ENCODE results near the gene KIAA1217.
"Not testable (repeated sequence)": the region's sequence is repeated elsewhere in the genome, so short reads cannot be mapped to it uniquely, and the experiment has no call there.

KIAA1217 gene

DNA sequence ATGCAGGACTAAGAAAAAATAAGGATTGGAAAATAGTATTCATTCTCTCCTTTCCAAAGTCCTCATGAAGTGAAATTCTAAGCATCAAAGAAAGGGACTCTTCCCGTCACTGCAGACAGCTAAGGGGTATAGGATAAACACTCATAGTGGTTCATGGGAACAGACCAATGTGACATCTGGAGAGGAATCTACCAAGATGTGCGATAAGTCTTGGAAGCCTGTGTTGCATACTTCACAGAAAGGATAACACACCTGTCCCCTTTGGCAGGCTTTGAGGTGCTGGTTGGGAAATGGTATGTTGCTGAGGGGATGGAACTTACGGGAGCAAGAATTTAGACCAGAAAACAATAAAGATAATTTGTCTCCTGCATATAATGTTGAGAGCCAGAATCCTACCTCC lies 266.7 kb downstream of the KIAA1217 start:
- no peak for DNase-seq

DNA sequence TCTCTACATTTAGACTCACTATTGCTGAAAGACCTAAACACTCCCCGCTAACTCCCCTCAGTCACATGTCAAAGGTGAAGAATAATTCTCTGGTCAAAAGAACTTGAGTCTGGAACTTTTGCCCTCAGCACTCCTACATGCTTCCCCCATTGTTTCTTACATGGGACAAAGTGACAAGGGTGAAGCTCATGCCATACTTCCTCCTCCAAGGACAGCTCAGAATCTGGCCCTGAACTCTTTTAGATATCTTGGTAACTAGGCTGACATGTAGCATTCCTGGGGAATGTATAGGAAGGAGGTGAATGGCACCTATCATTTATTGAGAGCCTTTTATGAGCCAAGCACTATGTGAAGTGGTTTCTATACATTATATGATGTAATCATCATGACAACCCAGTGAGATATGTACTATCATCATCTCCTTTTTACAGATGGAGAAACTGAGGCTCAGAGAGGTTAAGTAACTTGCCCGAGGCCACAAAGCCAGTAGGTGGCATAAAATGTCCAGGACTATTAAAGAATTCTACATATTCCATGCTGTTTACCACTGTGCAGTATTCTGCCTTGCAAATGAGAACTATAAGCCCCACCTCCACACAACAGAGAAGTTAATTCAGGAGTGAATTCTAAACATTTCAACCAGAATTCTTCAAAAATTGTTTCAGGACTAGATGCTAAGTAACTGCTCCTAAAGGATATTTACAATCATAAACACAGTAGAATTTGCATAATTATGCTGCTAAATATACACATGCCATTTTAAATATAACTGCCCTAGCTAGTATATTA lies 268.2 kb downstream of the KIAA1217 start:
- DNase-seq: no peak

DNA sequence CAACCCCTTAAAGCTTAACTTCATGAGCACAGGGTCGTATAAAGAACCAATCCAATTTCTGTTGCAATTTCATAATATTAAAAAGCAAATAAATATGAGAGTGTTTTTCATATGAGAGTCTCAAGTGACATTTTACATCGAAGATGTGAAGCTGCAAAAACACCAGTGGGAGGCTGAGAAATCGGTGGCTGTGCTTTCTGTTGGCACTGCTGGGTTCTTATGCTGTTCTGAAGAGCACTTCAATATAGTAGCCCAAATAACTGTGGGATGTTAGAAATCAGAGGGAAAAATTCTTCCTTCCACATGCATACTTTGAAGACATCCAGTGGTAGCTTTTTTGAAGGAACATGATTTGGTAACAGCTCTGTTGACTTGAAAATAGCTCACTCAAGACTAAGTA lies 269.0 kb downstream of the KIAA1217 start:
- DNase-seq: no peak

DNA sequence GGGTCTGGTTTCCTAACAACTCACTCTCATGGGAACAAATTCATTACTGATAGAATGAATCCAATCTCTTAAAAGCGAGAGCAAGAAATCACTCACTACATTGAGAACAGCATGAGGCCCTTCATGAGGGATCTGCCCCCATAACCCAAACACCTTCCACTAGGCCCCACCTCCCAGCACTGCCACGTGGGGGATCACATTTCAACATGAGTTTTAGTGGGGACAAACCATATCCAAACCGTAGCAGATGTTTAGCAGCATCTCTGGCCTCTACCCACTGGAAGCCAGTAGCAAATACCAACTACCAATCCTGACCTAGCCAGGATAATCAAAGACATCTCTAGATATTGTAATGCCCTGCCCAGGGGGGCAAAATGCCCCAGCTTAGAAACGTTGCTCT lies 270.9 kb downstream of the KIAA1217 start:
- DNase-seq: no peak

DNA sequence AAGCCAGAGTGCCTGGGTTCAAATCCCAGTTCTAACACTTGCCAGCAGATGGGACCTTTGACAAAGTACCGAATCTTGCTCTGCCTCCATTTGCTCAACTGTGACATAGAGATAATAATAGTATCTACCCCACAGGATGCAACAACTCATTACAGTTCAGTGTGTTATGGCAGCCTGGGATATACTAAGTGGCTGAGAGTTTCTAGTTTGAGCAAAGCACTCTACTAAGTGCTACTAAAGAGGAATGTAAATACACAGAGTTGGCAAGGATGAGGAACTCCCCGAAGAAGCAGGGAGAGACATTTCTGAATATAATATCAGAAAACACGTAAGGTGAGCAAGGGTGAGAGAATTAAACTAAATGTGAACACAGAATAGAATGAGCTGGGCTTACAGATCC lies 271.5 kb downstream of the KIAA1217 start:
- DNase-seq: no peak

DNA sequence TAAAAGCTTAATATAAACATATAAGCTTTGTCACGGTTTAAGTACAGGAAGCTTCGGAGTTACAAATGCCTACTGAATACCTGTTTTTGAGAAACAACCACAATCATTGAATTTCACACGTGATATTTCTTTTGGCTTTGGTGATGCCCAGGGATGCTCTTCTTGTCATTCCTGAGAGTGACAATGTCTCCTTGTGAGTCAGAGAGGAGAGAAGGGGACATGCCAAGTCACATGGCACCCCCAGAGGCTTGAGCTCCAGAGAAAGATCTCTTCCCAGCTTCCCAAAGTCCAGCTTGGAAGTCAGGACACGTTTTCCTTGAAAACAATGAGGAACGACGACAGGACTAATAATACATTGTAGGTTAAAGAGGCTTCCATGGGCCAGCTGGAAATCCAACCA lies 272.3 kb downstream of the KIAA1217 start:
- DNase-seq: no peak

DNA sequence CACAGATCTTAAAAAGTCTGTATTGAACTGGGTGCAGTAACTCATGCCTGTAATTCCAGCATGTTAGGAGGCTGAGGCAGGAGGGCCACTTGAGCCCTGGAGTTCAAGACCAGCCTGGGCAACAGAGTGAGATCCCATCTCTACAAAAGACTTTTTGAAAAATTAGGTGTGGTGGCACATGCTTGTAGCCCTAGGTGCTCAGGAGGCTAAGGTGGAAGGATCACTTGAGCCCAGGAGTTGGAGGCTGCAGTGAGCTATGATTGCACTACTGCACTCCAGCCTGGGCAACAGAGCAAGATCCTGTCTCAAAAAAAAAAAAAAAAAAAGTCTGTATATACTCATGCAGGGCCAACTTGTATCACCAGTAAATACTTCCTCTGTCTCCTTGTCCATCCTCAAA lies 273.8 kb downstream of the KIAA1217 start:
- DNase-seq: not testable (repeated sequence)

DNA sequence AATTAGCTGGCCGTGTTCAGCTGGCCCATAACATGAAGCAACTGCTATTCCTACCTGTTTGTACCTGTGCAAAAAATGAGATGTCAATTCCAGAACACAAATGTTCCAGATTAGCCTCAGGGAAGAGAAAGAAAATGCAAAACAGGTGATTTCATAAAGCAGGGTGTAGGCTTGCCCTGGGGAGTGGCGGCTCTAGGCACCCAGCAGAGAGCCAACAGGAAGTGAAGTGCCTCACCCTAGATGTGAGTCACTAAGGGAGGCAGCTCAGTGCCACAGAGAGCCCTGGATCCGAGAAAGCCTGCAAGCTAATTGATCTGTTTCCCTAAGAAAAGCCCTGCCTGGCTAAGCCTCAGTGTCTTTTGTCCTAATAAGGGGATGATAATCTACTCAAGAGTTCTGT lies 274.8 kb downstream of the KIAA1217 start:
- no peak for DNase-seq

DNA sequence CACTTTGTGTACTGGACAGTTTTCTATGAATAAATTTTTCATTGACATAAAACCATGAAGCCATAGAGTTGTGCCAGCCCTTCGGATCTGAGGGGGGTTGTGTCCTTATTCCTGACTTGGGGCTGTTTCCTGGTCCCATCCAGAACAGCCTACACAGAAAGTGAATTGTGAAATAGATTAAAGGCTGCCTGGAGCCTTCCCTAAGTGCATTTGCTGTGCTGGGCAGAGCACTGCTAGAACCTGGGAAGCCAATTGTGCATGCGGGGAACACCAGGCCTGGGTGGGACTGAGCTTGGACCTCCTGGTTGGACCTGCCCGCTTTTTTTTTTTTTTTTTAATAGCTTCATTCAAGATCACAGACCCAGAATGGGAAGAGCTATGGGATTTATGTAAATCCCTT lies 275.8 kb downstream of the KIAA1217 start:
- no peak for DNase-seq

DNA sequence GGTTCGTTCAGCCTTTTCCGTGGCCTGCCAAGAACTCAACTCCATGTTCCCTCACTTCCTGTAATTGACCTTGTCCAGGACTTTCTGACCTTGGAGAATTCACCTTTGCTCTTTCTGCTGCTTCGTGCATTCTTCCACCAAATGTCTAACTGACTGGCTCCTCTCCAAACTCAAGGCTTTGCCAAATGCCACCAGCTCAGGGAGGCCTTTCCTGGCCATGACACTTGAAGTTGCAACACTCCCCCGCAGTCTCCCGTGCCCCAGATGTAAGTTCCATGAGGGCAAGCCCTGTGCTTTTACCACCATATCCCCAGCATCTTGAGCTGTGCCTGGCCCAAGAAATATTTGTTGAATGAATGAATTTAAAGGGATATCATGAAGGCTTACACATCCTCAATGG lies 276.4 kb downstream of the KIAA1217 start:
- DNase-seq: no peak

DNA sequence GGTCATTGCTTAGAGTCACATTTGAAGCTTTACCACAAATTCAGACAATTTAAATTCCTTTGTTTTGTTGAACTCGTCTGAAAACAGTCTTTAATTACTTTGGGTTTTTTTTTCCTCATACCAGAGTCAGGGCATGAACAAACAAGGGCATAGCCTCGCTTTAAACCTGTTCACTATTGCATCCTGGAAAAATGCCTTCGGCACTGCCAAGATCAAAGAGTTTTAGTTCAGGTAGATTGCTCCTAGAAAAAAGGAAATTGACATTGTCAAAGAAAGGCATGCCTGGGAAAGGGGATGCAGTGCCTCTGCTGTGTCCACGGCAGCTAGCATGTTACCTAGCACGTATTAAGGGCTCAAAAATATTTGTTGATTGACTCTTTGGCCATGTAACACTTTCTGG lies 279.7 kb downstream of the KIAA1217 start:
- DNase-seq: no peak

DNA sequence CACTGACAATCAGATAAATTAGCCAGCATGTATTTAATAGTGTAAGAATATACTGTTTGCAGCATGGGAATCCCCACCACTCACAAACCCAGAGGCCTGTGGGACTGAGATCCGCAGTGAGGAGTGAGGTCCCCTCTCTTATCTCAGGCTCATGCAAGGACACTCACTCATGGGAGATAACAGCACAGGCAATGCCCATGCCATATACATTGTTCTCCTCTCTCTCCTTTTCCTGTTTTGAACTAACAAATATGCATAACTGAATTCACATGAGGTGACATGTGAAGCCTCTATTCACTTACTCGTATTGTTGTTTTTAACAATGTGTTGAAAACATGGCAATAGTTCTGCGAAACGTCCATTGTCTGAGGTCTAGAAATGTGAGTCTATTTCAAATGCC lies 284.2 kb downstream of the KIAA1217 start:
- DNase-seq: no peak

DNA sequence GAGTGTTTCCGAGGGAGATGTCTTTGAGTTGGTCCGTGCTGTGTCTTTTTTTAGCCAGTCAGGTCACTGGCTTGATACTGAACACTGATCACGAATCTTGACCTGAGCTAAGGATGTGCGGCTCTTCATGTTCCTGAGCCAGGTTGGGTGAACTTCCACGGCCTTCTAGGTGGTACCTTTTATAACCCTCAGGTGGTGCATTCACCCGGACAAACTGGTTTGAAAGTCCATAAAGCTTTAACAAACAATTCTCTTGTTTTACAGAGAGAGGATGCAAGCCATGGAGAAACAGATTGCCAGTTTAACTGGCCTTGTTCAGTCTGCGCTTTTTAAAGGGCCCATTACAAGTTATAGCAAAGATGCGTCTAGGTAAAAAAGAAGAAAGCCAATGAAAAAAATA lies 285.3 kb downstream of the KIAA1217 start:
- DNase-seq: no peak

DNA sequence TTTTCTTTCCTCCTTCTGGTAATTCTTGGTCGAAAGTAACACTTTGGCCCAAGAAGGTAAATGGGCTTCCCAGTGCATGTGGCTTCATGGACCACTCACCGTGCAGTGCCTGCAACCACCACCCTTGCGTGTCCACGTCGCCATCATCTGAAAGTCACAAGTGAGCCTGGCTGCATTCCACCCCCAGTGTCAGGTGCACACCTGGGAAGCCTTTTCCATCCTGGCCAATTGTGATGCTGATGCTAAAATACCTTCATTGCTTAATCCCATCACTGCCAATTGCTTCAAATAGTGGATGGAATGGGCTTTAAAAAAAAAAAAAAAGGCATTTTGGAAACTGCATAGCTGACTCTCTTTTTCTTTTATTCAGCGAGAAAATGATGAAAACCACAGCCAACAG lies 285.8 kb downstream of the KIAA1217 start:
- DNase-seq: no peak

DNA sequence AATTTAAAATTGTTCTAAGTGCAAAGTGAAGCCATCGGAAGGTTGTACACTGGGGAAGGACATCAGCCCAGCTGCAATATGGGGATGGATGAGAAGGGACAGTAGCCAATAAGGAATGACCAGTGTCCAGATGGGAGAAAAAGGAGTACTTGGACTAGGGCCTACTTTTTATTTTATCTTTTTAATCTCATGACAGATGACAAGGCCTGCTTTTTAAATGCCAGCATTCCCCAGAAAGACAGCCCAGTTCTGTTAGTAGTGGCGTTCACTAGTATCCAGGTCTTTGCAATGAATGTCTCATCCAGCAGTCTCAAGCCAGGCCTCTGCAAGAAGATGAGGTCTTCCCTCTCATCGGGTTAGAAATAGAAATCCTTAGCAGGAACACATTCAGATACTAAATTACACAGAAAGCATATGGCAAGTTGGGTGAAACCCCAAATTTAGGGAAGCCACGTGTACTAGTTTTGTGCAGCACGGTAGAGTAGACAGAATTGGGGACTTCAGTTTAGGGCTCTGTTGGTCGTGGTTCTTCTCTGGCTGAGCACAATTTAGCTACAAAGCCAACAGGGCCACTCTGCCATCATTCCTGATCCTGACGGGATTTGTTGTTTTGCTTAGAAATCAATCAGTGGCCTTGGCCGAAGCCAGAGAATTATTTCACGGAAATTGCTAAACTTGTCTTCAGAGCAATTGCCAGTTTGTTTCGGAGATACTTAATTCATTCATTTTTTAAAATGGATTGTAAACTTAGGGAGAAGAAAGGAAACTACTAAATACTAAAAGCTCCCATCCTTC lies 286.9 kb downstream of the KIAA1217 start:
- DNase-seq: no peak

DNA sequence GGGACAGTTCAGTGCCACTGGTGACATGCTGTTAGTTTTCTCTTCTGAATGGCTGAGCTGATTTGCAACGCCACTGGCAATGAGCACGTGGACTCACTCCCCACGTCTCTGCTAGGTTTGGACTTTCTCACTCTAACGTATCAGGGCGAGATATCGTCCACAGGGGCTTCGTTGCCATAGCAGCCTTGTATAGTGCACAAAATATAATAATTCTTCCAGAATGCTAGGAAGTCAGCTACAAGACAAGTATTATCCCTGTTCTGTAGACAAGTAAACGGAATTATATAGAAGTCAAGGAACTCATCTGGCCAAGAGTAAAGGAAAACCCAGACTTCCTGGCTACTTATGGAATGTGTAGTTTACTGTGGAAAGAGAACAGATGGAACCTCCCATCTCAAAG lies 288.0 kb downstream of the KIAA1217 start:
- DNase-seq: no peak

DNA sequence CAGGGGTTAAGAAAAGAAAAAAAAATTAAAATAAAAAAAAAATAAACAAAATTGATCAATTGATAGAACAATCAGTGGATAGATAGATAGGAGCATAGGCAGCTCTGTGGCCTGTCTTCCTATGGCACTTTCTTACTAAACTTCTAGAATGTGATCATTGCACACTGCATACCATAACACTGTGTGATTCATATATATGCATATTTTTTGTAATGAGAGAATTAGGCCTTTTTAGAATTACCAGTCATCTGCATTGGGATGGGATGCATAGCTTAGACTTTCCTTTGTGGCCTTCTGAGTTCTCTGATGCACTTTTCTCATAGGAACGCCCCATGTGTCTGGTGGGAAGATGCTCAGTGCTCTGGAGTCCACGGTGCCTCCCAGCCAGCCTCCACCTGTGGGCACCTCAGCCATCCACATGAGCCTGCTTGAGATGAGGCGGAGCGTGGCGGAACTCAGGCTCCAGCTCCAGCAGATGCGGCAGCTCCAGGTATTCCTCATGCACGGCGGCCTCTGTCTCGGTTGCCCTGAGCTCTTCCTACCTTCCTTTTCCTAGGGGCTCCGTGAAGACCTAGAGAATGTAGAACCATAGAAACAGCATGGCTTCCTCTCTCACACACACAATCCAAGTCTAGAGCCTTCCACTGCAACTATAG lies 292.2 kb downstream of the KIAA1217 start:
- no peak for DNase-seq

DNA sequence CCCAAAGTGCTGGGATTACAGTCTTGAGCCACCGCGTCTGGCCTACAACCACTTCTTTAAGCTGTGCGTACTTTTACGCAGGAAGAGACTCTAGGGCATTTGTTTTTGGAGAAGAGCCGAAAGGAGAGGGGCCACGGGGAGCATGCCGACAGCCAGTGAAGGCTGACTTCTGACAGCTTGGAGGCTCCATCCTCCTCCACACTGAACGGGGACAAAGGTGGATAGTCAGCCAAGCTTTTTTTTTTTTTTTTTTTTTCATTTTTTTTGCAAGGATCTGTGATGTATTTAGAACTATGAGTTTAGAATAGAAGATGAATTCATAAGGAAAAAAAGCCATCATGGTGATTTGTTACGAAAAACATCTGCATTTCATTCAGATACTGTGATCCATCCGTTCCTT lies 293.1 kb downstream of the KIAA1217 start:
- no peak for DNase-seq

DNA sequence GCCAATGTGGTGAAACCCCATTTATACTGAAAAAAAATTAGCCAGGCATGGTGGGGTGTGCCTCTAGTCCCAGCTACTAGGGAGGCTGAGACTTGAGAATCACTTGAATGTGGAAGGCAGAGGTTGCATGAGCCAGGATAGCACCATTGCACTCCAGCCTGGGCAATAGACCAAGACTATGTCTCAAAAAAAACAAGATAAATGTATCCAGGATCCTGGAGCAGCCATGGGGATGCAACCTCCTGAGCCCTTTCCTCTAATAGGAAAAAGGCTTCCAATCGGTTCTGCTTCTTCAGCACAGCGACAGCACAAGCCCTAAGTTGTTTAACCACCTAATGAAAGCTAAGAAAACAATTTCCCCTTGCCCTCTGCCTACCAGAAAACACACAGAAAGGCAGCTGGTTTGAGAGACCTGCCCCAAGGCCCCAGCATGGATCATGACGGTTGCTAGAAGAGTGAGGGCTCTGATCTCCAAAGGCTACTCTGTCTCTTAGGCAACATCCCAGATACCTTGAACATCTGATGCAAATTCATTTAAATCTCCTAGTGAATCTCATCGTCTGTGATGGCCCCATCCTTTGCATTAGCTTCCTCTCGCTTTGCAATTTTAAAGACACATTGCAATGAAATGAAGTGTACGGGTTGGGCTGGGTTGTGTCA lies 294.0 kb downstream of the KIAA1217 start:
- DNase-seq: no peak

DNA sequence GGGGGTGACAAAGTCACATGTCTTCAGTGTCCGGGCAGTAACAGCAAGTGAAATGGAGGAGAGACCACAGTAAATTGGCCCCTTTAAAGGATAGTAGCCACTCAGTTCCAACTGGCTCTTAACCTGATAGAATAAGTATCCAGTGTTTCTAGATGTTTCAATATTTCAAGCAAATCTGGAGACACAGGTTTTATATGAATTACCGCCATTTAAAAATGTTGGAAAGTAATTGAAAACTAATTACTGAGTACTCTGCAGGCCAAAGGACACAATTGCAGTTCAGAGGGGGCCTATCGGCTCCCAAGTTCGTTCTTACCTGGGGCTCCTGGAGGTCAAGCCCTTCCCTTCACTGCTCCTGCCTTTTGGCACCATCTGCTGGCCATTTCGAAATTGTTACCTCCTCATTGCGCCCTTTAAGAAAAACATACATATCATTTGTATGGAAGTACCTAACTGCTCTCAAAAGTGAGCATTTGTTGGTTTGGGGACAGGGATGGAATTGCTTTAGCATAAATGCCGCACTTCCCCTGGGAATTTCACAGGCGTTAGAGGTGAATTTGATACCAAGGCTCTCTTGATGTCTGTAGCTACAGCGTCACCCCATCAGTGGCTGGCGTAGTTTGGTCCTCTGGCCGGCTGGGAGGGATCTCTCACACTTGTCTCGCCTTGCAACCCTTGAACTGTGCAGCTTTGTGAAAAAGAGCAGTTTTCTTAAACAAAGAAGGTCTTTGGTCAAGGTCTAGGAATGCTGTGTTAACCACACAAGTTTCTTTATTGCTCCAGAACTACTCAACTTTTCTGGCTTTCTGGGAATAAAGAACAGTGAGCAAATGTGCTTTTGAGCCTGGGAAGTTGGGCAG lies 294.8 kb downstream of the KIAA1217 start:
- no peak for DNase-seq

DNA sequence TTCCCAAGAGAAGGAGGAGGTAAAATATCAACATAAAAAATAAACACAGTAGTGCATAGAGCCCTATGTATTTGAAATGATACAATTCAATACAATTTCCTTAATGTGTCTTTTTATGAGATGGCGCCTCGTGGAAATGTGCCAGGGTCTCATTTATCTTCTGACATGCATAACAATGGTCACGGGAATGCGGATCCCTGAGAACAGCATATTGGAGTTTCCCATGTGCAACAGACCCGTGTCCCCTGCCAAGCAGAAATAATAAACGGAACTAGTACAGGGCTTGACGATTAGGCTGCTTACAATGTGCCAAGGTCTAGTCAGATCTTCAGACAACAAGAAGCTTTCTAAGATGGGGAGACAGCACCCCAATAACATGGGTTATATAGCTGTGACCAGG lies 296.8 kb downstream of the KIAA1217 start:
- DNase-seq: no peak

DNA sequence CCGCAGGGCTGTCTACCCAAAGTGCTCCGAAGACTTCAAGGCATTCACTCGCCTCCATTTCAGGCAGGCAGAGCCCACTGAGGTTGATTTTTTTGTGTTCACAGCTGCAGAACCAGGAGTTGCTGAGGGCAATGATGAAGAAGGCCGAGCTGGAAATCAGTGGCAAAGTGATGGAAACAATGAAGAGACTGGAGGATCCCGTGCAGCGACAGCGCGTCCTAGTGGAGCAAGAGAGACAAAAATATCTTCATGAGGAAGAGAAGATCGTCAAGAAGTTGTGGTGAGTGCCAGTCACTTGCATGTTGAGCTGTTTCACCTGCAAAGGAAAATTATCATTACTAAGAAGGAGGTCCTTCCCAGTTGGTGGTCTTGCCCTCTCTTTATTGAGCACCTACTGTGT lies 304.2 kb downstream of the KIAA1217 start:
- no peak for DNase-seq
